ENCODE measurements around the gene SEMA5A. TPM values are rescaled to one million over a fixed set of nuclear protein-coding genes. Genes with fewer than 3 reads are reported as not detected.

SEMA5A gene
- total and polyA plus RNA-seq, 2 of the 13 experiments (the other 11 are each of a cell fraction or from before 2014, with no cell fraction given): 0.01 TPM; not detected in 1

GRCh38 chr5:9408964-9409363, 136.9 kb downstream of the SEMA5A start:
- no peak for FAIRE-seq
- WGBS (ENCODE audit: low lambda C conversion rate): 6% methylated on average over 5 of the region's 5 CpGs
- CTCF ChIA-PET (ENCODE audit: low intra/inter-chr PET ratio, low total read pairs): no interaction called here
- intact Hi-C loops (cut with micrococcal nuclease; ENCODE audit: unreplicated experiment): no loop called here
- H2AFZ ChIP-seq (ENCODE audit: low read length): no peak overlapping the region
- no peaks in the 10 kb centered on the region for H3K36me3 ChIP-seq (replicated peaks in 1 of 2; ENCODE audit: control insufficient read depth in 1 of 2, insufficient read depth in 2 of 2, low read length in 2 of 2)
- POLR2A ChIA-PET: no interaction called here
- no peaks in the 10 kb centered on the region for H3K9me3 ChIP-seq (ENCODE audit: low read length)
- no TSS peak for BruUV-seq (replicated peaks)
- no peak overlapping the region for H3K4me2 ChIP-seq (ENCODE audit: low read depth, low read length)
- H3K4me3 ChIP-seq (replicated peaks in 1 of 3; ENCODE audit: insufficient read depth in 1 of 3, low read depth in 2 of 3, low read length in 3 of 3): no peak overlapping the region
- H3K9ac ChIP-seq (ENCODE audit: insufficient read depth, low read depth, low read length): no peak overlapping the region
- H3K79me2 ChIP-seq (ENCODE audit: insufficient read depth, low read length): no peaks in the 10 kb centered on the region
- H4K20me1 ChIP-seq (ENCODE audit: insufficient read depth, low read length): no peaks in the 10 kb centered on the region
- DNase-seq (ENCODE audit: low spot score): no peak
- H3K27me3 ChIP-seq (ENCODE audit: control insufficient read depth in 1 of 2, insufficient read depth in 2 of 2, low read length in 2 of 2): no peaks in the 10 kb centered on the region; a peak in 1 of 5 replicates
- H3K4me1 ChIP-seq (ENCODE audit: insufficient read depth, low read length): no peaks in the 10 kb centered on the region
- no peak overlapping the region for H3K27ac ChIP-seq (ENCODE audit: extremely low read length, insufficient read depth, low read length)
- ATAC-seq: no peak
- TF ChIP-seq ZNF337 (CRISPR knock-in tag; IDR thresholded peaks at IDR 0.05; ENCODE audit: borderline replicate concordance, low read depth): no peak
- TF ChIP-seq, protein P1, sequence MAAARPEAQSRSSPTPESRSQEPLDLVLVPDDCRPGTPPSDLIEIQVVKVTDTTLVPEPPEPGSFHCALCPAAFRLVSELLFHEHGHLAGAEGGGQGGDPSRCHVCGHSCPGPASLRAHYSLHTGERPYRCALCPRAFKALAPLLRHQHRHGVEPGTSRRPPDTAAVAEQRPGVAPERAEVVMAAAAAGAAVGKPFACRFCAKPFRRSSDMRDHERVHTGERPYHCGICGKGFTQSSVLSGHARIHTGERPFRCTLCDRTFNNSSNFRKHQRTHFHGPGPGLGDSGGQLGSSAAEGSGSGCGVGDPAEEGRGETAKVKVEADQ (CRISPR knock-in tag; IDR thresholded peaks at IDR 0.05; ENCODE audit: borderline replicate concordance): no peak
- TF ChIP-seq ZNF577 (CRISPR knock-in tag; IDR thresholded peaks at IDR 0.05; ENCODE audit: borderline replicate concordance, low read depth): no peak
- TF ChIP-seq, protein P2, sequence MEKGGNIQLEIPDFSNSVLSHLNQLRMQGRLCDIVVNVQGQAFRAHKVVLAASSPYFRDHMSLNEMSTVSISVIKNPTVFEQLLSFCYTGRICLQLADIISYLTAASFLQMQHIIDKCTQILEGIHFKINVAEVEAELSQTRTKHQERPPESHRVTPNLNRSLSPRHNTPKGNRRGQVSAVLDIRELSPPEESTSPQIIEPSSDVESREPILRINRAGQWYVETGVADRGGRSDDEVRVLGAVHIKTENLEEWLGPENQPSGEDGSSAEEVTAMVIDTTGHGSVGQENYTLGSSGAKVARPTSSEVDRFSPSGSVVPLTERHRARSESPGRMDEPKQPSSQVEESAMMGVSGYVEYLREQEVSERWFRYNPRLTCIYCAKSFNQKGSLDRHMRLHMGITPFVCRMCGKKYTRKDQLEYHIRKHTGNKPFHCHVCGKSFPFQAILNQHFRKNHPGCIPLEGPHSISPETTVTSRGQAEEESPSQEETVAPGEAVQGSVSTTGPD (CRISPR knock-in tag; IDR thresholded peaks at IDR 0.05): no peak
- no peak for TF ChIP-seq HNF4G (IDR thresholded peaks at IDR 0.05; ENCODE audit: borderline replicate concordance, low read depth, low read length)
- TF ChIP-seq HNF4G (CRISPR knock-in tag; IDR thresholded peaks at IDR 0.05; ENCODE audit: borderline replicate concordance, low read depth): no peak
- no peak for TF ChIP-seq ZNF292 (CRISPR knock-in tag; IDR thresholded peaks at IDR 0.05; ENCODE audit: borderline replicate concordance, low read depth)
- no peak for TF ChIP-seq TRIM24 (CRISPR knock-in tag; IDR thresholded peaks at IDR 0.05)
- TF ChIP-seq ZNF44 (CRISPR knock-in tag; IDR thresholded peaks at IDR 0.05): no peak
- no peak for TF ChIP-seq CBX1 (IDR thresholded peaks at IDR 0.05; ENCODE audit: low read depth)
- TF ChIP-seq KMT2B (CRISPR knock-in tag; IDR thresholded peaks at IDR 0.05): no peak
- TF ChIP-seq MZF1 (CRISPR knock-in tag; IDR thresholded peaks at IDR 0.05; ENCODE audit: borderline replicate concordance): no peak
- no peak for TF ChIP-seq PRPF4 (IDR thresholded peaks at IDR 0.05; ENCODE audit: low read depth, low read length, poor library complexity, severe bottlenecking)
- in situ Hi-C loops (cut with HindIII; ENCODE audit: extremely low pct_ligation_motif_present, low pct_unique_long_range_greater_than_20kb): no loop called here
